K562 (cell line): ENCODE data around the gene DYNC1H1. TPM values are rescaled to one million over a fixed set of nuclear protein-coding genes. Genes with fewer than 3 reads are reported as not detected.

Experiments used
- ATAC-seq: fragments of 200-7000 bp; cut with Tn5 transposase; 3 replicates; pipeline ENCODE4 v1.9.1; 2020; ENCODE audit warnings: moderate library complexity
- BruUV-seq: library from RNA; stranded (reverse); fragments of 400-500 nt; replicated peaks from 2 replicates; lab custom pipeline; 2021; lab: Mats Ljungman, UMichigan
- CTCF ChIA-PET: fragments of 300-600 bp; formaldehyde crosslinking; extraction: SDS; loops from one replicate; lab custom pipeline; 2021; ENCODE audit warnings: low intra/inter-chr PET ratio; lab: Yijun Ruan, JAX
- POLR2A ChIA-PET: fragments of 300-600, 350-650 bp; sonication (Branson Sonifier 250); formaldehyde crosslinking; extraction: SDS; loops from one replicate; lab custom pipeline; 2021; ENCODE audit warnings: antibody characterized with exemption, inconsistent platforms; lab: Yijun Ruan, JAX
- DNase-seq, 4 experiments: peaks; one replicate each; pipeline versions ENCODE4 v3.0.0 to v3.0.0-alpha.2; 2011 to 2018; ENCODE audit warnings: low spot score in 3 of 4, mixed read lengths in 3 of 4; ENCODE audit errors: extremely low read depth in 1 of 4
- FAIRE-seq: peaks from 2 replicates; lab custom pipeline; 2011; peaks lifted over from hg19 to GRCh38; lab: Jason Lieb, UNC
- H2AFZ ChIP-seq: 2 replicates; pipeline ENCODE4 v1.6.0; 2011; ENCODE audit warnings: low read depth, low read length, control low read depth, inconsistent platforms
- H3K27ac ChIP-seq: fragments of 200-600 bp; 3 replicates; pipeline ENCODE4 v1.8.0; 2011; ENCODE audit warnings: low read depth, mild to moderate bottlenecking, control low read depth, inconsistent platforms, low read length, moderate library complexity, mixed read lengths; ENCODE audit errors: extremely low read depth
- H3K27me3 ChIP-seq, 2 experiments: fragments of 300-600 bp in 1 of 2; 2 replicates in 1 of 2; 3 replicates in 1 of 2; pipeline versions ENCODE4 v1.6.0 to v1.8.0; 2011; ENCODE audit warnings: inconsistent platforms in 2 of 2, low read length in 2 of 2, mild to moderate bottlenecking in 1 of 2, mixed read lengths in 1 of 2, moderate library complexity in 1 of 2; ENCODE audit not compliant: control insufficient read depth in 2 of 2, insufficient read depth in 2 of 2
- H3K36me3 ChIP-seq: fragments of 300-600 bp; 3 replicates; pipeline ENCODE4 v1.8.0; 2011; ENCODE audit warnings: mild to moderate bottlenecking, low read length, inconsistent platforms; ENCODE audit not compliant: control insufficient read depth, insufficient read depth
- H3K4me1 ChIP-seq, 2 experiments: fragments of 200-600 bp in 1 of 2; replicated peaks in 1 of 2; 2 replicates in 1 of 2; 3 replicates in 1 of 2; pipeline versions ENCODE4 v1.5.1 to v1.8.0; 2011; ENCODE audit warnings: inconsistent platforms in 2 of 2, low read length in 2 of 2, mild to moderate bottlenecking in 1 of 2, mixed read lengths in 1 of 2, moderate library complexity in 1 of 2; ENCODE audit not compliant: control insufficient read depth in 2 of 2, insufficient read depth in 2 of 2
- H3K4me2 ChIP-seq: 2 replicates; pipeline ENCODE4 v1.6.1; 2011; ENCODE audit warnings: low read length, control low read depth, inconsistent platforms, mixed read lengths; ENCODE audit not compliant: insufficient read depth
- H3K4me3 ChIP-seq: fragments of 200-600 bp; sonication (generic), shearing (Covaris generic); 2 replicates; pipeline ENCODE4 v1.5.1; 2016; ENCODE audit warnings: control low read depth, inconsistent platforms
- H3K79me2 ChIP-seq: fragments of 200-600 bp; 3 replicates; pipeline ENCODE4 v1.8.0; 2011; ENCODE audit warnings: low read length, inconsistent platforms; ENCODE audit not compliant: control insufficient read depth, insufficient read depth
- H3K9ac ChIP-seq, 2 experiments: 2 replicates each; pipeline versions ENCODE4 v1.6.0 to v1.6.1; 2011; ENCODE audit warnings: low read depth in 2 of 2, low read length in 2 of 2, control low read depth in 1 of 2, inconsistent platforms in 1 of 2, mild to moderate bottlenecking in 1 of 2, mixed read lengths in 1 of 2; ENCODE audit not compliant: insufficient read depth in 1 of 2
- H3K9me1 ChIP-seq: one replicate; pipeline ENCODE4 v1.6.0; 2011; ENCODE audit warnings: inconsistent platforms, mild to moderate bottlenecking, low read length, moderate library complexity; ENCODE audit not compliant: control insufficient read depth, insufficient read depth
- H3K9me3 ChIP-seq: replicated peaks from 2 replicates; pipeline ENCODE4 v1.5.1; 2011; ENCODE audit warnings: low read depth, low read length, inconsistent platforms; ENCODE audit not compliant: control insufficient read depth, insufficient read depth
- H4K20me1 ChIP-seq: replicated peaks from 2 replicates; pipeline ENCODE4 v1.6.1; 2011; ENCODE audit warnings: low read length, inconsistent platforms, mixed read lengths; ENCODE audit not compliant: control insufficient read depth, insufficient read depth
- CBX1 ChIP-seq: sonication (generic); IDR thresholded peaks from 2 replicates; pipeline ENCODE4 v1.6.1; 2016; ENCODE audit warnings: antibody characterized with exemption, low read depth, mild to moderate bottlenecking
- CBX8 ChIP-seq: fragments of 200-600 bp; sonication (generic); IDR thresholded peaks from 2 replicates; pipeline ENCODE4 v1.6.1; 2012; ENCODE audit warnings: borderline replicate concordance, mixed run types, low read depth, mild to moderate bottlenecking, moderate library complexity, mixed read lengths, low read length, control low read depth, inconsistent platforms; ENCODE audit not compliant: poor library complexity, severe bottlenecking; ENCODE audit errors: extremely low read depth
- CHD4 ChIP-seq: fragments of 200-600 bp; sonication (generic); IDR thresholded peaks from 3 replicates; pipeline ENCODE4 v1.6.1; 2012; ENCODE audit warnings: low read depth, mild to moderate bottlenecking, mixed read lengths, low read length, inconsistent platforms; ENCODE audit not compliant: insufficient read depth, insufficient replicate concordance, poor library complexity, severe bottlenecking
- ESRRA ChIP-seq: fragments of 450-650 bp; IDR thresholded peaks from 2 replicates; pipeline ENCODE4 v1.6.1; 2014; ENCODE audit warnings: low read depth, mild to moderate bottlenecking, moderate library complexity, borderline replicate concordance
- HMGN3 ChIP-seq: IDR thresholded peaks from 2 replicates; pipeline ENCODE4 v1.6.1; 2011; ENCODE audit warnings: borderline replicate concordance, low read depth, mild to moderate bottlenecking, mixed read lengths, low read length; ENCODE audit not compliant: insufficient read length; ENCODE audit errors: extremely low read depth
- HNRNPLL ChIP-seq: fragments of 200-400 bp; formaldehyde crosslinking; IDR thresholded peaks from 2 replicates; pipeline ENCODE4 v1.6.1; 2017; ENCODE audit warnings: low read length, low read depth, mild to moderate bottlenecking; ENCODE audit not compliant: poor library complexity, severe bottlenecking
- JUND ChIP-seq, 2 experiments: IDR thresholded peaks; 2 replicates in 1 of 2; 3 replicates in 1 of 2; pipeline ENCODE4 v1.6.1; 2011; ENCODE audit warnings: borderline replicate concordance in 2 of 2, low read depth in 2 of 2, low read length in 2 of 2, improper control_type of control experiment in 1 of 2, missing biosample characterization in 1 of 2, missing genetic modification characterization in 1 of 2, missing genetic modification reagents in 1 of 2
- KAT8 ChIP-seq: fragments of 450-650 bp; IDR thresholded peaks from 2 replicates; pipeline ENCODE4 v1.6.1; 2016; ENCODE audit warnings: low read depth, mild to moderate bottlenecking
- MEF2A ChIP-seq: IDR thresholded peaks from 2 replicates; pipeline ENCODE4 v1.6.1; 2011; ENCODE audit warnings: low read depth, mild to moderate bottlenecking, low read length, moderate library complexity; ENCODE audit not compliant: control insufficient read depth
- MTA2 ChIP-seq: fragments of 450-650 bp; IDR thresholded peaks from 2 replicates; pipeline ENCODE4 v1.6.1; 2016; ENCODE audit warnings: low read depth
- NFE2L1 ChIP-seq: fragments of 450-650 bp; IDR thresholded peaks from 2 replicates; pipeline ENCODE4 v1.6.1; 2016; ENCODE audit warnings: missing genetic modification characterization, low read depth, mild to moderate bottlenecking, missing compliant biosample characterization, moderate library complexity, borderline replicate concordance
- TAF7 ChIP-seq: fragments of 450-650 bp; IDR thresholded peaks from 2 replicates; pipeline ENCODE4 v1.6.1; 2016; ENCODE audit warnings: missing genetic modification characterization, missing compliant biosample characterization
- WGBS: fragments of 100-300 bp; shearing (Covaris generic); methylation state at CpG from one replicate; pipeline ENCODE4 v1.1.6; 2016; ENCODE audit warnings: low coverage, mixed read lengths; ENCODE audit not compliant: insufficient coverage; ENCODE audit errors: missing lambda C conversion rate; 5-methylcytosine and 5-hydroxymethylcytosine counted together
- in situ Hi-C: fragments of 300-500 bp; cut with MboI; formaldehyde crosslinking; loops from 4 replicates; pipeline ENCODE4 v1.15.0; 2018; ENCODE audit warnings: inconsistent platforms, mixed read lengths
- intact Hi-C: fragments of 100-400 bp; cut with micrococcal nuclease; formaldehyde crosslinking; loops from 2 replicates; pipeline ENCODE4 v1.14.2; 2022
- polyA plus RNA-seq, 8 experiments: library from polyadenylated mRNA; depleted of rRNA in 4 of 8; stranded (reverse) in 5 of 8; unstranded in 3 of 8; fragments of >200 nt; fragmentation: Nextera tagmentation in 2 of 8; fragmentation: Illumina TruSeq in 1 of 8; extraction: Ambion mirVana in 2 of 8; extraction: Trizol in 1 of 8; gene quantifications; 2 replicates each; pipeline versions ENCODE4 v1.2.1 to v1.2.3, GENCODE V29; 2011 to 2014; ENCODE audit warnings: inconsistent platforms in 1 of 8, missing spikeins in 1 of 8
- total RNA-seq, 7 experiments: library from RNA; depleted of rRNA in 6 of 7; stranded (reverse); fragments of >200 nt in 6 of 7; fragmentation: Illumina TruSeq in 2 of 7; extraction: Trizol in 2 of 7; gene quantifications; 2 replicates each; pipeline versions ENCODE4 v1.2.1 to v1.2.3, GENCODE V29; 2011 to 2021; ENCODE audit warnings: low replicate concordance in 1 of 7
- TF ChIP-seq, protein P1 (sequence below), 2 experiments: fragments of 450-650 bp; IDR thresholded peaks; 2 replicates each; pipeline ENCODE4 v1.6.1; 2016; ENCODE audit warnings: mild to moderate bottlenecking in 2 of 2, borderline replicate concordance in 1 of 2, low read depth in 1 of 2, moderate library complexity in 1 of 2

The DYNC1H1 gene
- total and polyA plus RNA-seq, 9 of the 15 experiments (the other 6 are each of a cell fraction or from before 2014, with no cell fraction given) = 31.9 to 335 (median 115) TPM

DNA sequence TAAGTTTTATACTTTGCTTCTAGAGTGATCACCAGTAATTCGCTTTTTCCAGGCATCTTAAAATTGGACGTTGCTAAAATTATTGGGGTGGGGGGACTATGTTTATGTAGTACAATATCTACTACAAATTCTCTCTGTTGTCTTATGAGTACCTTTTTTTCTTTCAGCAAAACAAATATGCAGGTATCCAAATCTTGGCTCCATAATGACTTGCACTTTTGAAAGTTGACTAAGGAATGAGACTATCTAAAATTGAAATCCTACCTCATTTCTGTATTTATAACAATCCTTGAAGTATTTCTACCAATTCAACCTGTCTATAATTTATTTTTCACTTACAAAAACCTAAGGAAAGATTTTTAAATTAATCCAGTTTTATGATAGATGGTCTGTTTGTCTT lies 2.4 kb downstream of the DYNC1H1 start:
- 0% methylated on average over 2 of the region's 2 CpGs for WGBS
- peaks cover 69% of the 10 kb centered on the region for H3K79me2 ChIP-seq
- TF ChIP-seq ESRRA (no peak), CBX1 (no peak), HMGN3 (no peak), NFE2L1 (peak; percentile 76), CHD4 (no peak), JUND (IDR thresholded peaks at IDR 0.05; ENCODE audit: borderline replicate concordance, low read depth, low read length) (no peak), JUND (tag; IDR thresholded peaks at IDR 0.05; ENCODE audit: borderline replicate concordance, low read depth, low read length) (no peak), MEF2A (no peak), HNRNPLL (no peak), TAF7 (tag) (no peak), CBX8 (no peak), KAT8 (no peak), MTA2 (no peak)
- TF ChIP-seq, protein P1, sequence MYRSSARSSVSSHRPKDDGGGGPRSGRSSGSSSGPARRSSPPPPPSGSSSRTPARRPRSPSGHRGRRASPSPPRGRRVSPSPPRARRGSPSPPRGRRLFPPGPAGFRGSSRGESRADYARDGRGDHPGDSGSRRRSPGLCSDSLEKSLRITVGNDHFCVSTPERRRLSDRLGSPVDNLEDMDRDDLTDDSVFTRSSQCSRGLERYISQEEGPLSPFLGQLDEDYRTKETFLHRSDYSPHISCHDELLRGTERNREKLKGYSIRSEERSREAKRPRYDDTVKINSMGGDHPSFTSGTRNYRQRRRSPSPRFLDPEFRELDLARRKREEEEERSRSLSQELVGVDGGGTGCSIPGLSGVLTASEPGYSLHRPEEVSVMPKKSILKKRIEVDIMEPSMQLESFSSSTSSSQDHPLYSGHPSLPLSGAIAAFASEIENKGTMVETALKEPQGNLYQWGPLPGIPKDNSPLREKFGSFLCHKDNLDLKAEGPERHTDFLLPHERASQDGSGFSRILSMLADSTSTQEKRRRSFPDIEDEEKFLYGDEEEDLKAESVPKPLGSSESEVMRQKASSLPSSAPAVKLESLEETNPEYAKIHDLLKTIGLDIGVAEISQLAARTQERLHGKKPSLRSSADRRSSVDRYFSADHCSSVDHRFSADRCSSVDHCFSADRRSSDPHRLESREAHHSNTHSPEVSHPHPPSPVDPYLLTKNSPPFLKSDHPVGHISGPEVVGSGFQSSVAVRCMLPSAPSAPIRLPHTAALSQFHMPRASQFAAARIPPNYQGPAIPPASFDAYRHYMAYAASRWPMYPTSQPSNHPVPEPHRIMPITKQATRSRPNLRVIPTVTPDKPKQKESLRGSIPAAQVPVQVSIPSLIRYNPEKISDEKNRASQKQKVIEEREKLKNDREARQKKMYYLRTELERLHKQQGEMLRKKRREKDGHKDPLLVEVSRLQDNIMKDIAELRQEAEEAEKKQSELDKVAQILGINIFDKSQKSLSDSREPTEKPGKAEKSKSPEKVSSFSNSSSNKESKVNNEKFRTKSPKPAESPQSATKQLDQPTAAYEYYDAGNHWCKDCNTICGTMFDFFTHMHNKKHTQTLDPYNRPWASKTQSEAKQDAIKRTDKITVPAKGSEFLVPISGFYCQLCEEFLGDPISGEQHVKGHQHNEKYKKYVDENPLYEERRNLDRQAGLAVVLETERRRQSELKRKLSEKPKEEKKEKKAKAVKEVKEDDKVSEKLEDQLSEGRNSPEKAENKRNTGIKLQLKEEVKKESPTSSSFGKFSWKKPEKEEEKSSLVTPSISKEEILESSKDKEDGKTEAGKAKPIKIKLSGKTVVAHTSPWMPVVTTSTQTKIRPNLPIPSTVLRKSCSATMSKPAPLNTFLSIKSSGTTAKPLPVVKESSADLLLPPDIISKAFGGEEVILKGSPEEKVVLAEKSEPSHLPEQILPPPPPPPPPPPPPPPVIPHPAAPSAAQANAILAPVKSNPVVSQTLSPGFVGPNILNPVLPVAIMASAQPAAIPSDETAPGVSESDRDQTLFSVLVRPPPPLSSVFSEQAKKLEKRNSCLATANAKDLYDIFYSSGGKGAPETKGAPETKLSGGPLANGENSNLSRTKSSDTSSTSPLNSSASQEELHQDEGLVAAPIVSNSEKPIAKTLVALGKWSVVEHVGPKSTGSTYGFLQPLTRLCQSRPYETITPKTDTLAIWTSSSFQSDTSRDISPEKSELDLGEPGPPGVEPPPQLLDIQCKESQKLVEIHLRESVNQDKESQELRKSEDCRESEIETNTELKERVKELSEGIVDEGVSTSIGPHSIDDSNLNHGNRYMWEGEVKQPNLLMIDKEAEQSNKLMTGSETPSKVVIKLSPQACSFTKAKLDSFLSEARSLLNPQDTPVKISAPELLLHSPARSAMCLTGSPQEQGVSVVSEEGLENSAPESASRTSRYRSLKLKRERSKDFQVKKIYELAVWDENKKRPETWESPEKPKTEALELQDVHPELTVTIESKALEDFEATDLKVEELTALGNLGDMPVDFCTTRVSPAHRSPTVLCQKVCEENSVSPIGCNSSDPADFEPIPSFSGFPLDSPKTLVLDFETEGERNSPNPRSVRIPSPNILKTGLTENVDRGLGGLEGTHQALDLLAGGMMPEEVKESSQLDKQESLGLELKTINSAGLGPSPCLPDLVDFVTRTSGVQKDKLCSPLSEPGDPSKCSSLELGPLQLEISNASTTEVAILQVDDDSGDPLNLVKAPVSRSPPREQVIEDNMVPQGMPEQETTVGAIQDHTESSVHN (IDR thresholded peaks at IDR 0.05; ENCODE audit: borderline replicate concordance in 1 of 2, low read depth in 1 of 2) = no peak

More for the DNA sequence above, 2.4 kb downstream of the DYNC1H1 start:
- FAIRE-seq (peak; percentile 51), DNase-seq (no peak), ATAC-seq (no peak)
- BruUV-seq = no TSS peak
- Histone ChIP-seq H3K4me2 (peak overlapping the region; percentile 23), H3K9me3 (no peaks in the 10 kb centered on the region), H3K9ac (peak overlapping the region in 1 of 2 experiments; percentile 77; a peak in 2 of 4 replicates), H3K36me3 (peaks cover 31% of the 10 kb centered on the region; the same call in 2 of the 3 replicates), H3K27me3 (no peaks in the 10 kb centered on the region), H2AFZ (no peak overlapping the region), H3K4me1 (peaks cover 26 to 29% of the 10 kb centered on the region in 2 experiments; a peak in 4 of 5 replicates), H4K20me1 (no peaks in the 10 kb centered on the region), H3K4me3 (peak overlapping the region; percentile 96), H3K27ac (peak overlapping the region; percentile 76), H3K9me1 (no peaks in the 10 kb centered on the region)
- in situ Hi-C loops = no loop called here
- intact Hi-C loops = loop anchor here (10.0 kb wide), 1 partner anchor 538 kb away; the partner anchor contains the start of gene ANKRD9
- ChIA-PET POLR2A (interaction anchor here (1.3 kb wide), 1 partner anchor 20 kb away, joined by 3 read pairs; no protein-coding TSS in a partner anchor), CTCF (no interaction called here)
